ENCODE results near the gene BACH1. TPM values are rescaled to one million over a fixed set of nuclear protein-coding genes. Genes with fewer than 3 reads are reported as not detected.

BACH1 gene
- total and polyA plus RNA-seq, 10 of the 15 experiments (the other 5 are each of a cell fraction or from before 2014, with no cell fraction given), result 3.2 to 25.7 (median 10.5) TPM

DNA sequence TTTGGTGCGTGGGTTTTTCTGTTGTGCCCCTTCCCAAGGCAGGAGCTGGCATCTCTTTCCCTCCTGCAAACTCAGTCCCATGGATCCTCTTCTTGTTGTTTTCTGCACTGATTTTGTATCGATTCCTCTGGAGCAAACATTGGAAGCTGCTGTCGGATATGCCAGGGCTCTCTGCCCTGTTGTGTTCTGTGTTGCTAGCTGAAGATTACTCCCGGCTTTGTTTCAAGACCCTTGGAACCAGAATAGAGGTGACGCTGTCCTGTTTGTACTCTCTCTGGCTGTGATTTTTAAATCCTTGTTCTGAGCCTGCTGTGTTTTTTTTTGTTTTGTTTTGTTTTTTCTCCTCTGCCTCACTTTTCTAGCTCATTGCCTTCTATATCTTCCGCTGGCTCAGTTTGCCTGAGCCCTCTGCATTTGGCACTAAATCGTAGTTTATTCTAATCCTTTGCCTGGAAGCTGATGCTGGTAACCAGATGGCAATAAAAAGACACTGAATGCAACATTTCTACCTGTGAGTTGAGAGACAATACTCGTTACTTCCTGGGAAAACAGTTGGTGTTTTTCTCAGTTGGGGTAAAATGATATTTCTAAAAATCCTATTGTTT is 67.0 kb downstream of the BACH1 start (continued):
- TF ChIP-seq GABPA (IDR thresholded peaks at IDR 0.05; ENCODE audit: low read depth), result no peak
- no peak for TF ChIP-seq HDAC2 (IDR thresholded peaks at IDR 0.05)
- TF ChIP-seq BRCA1 (IDR thresholded peaks at IDR 0.05; ENCODE audit: low read depth, low read length), result no peak
- no peak for TF ChIP-seq BMI1 (IDR thresholded peaks at IDR 0.05; ENCODE audit: borderline replicate concordance)
- TF ChIP-seq MYC (IDR thresholded peaks at IDR 0.05; ENCODE audit: insufficient read depth, insufficient read length, insufficient replicate concordance, low read length, severe bottlenecking), result no peak
- TF ChIP-seq, protein P1, sequence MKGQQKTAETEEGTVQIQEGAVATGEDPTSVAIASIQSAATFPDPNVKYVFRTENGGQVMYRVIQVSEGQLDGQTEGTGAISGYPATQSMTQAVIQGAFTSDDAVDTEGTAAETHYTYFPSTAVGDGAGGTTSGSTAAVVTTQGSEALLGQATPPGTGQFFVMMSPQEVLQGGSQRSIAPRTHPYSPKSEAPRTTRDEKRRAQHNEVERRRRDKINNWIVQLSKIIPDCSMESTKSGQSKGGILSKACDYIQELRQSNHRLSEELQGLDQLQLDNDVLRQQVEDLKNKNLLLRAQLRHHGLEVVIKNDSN (IDR thresholded peaks at IDR 0.05; ENCODE audit: borderline replicate concordance, extremely low read length, insufficient read depth, low read depth, low read length), result no peak

DNA sequence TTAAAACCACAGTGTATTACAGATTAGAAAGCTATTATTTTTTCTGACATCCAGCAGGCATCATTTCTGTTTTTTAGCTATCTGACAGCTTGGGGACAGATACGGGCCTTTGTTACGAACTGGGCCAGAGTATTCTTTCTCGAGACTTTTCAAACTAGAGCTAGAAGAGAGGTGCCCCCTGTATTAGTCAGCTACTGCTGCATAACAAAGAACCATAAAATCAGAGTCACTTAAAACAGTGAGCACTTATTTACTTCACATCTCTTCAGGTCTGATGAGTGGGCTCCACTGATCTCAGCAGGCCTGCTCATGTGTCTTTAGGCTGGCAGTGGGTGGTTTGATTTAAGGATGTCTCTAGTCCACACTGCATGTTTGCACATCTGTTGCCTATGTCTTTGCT is 67.8 kb downstream of the BACH1 start:
- H4K20me1 ChIP-seq (ENCODE audit: control insufficient read depth, insufficient read depth), result no peaks in the 10 kb centered on the region
- ATAC-seq (no peak), FAIRE-seq (no peak), DNase-seq (ENCODE audit: low read depth, low spot score) (no peak)
- no peaks in the 10 kb centered on the region; the same call in 1 of the 3 replicates for H3K9me3 ChIP-seq (replicated peaks; ENCODE audit: control insufficient read depth, insufficient read depth, low read length)
- H3K79me2 ChIP-seq (ENCODE audit: control insufficient read depth, insufficient read depth, low read length), result no peaks in the 10 kb centered on the region
- ChIA-PET SMC1A (ENCODE audit: uncharacterized antibody, unreplicated experiment) (interaction anchor here (1.0 kb wide), 1 partner anchor 67 kb away, joined by 3 read pairs; no protein-coding TSS in a partner anchor), RAD21 (ENCODE audit: unreplicated experiment) (interaction anchor here (0.9 to 1.6 kb wide), 2 partner anchors 64 to 202 kb away, joined by 3 read pairs; no protein-coding TSS in a partner anchor), CTCF (interaction anchor here (0.6 to 16.5 kb wide), 5 partner anchors 10 to 276 kb away, joined by 3 to 235 read pairs (median 3); no protein-coding TSS in a partner anchor), POLR2A (no interaction called here)
- no TSS peak for BruUV-seq (replicated peaks)
- in situ Hi-C loops (cut with MboI) (no loop called here), intact Hi-C loops (cut with micrococcal nuclease; ENCODE audit: unreplicated experiment) (no loop called here)
- H3K9ac ChIP-seq (ENCODE audit: control insufficient read depth, insufficient read depth, low read length), result no peak overlapping the region
- TF ChIP-seq NR2C2 (IDR thresholded peaks at IDR 0.05; ENCODE audit: borderline replicate concordance, control insufficient read depth, insufficient read length, low read depth) (no peak), TBL1XR1 (IDR thresholded peaks at IDR 0.05; ENCODE audit: low read depth, low read length) (no peak), CREB1 (IDR thresholded peaks at IDR 0.05; ENCODE audit: low read depth) (no peak), IKZF1 (conservative IDR thresholded peaks at IDR 0.05) (no peak), RUNX3 (IDR thresholded peaks at IDR 0.05; ENCODE audit: low read length) (no peak), CEBPB (IDR thresholded peaks at IDR 0.05; ENCODE audit: borderline replicate concordance in 1 of 2, low read depth in 2 of 2, low read length in 2 of 2) (no peak)
- TF ChIP-seq, protein P2, sequence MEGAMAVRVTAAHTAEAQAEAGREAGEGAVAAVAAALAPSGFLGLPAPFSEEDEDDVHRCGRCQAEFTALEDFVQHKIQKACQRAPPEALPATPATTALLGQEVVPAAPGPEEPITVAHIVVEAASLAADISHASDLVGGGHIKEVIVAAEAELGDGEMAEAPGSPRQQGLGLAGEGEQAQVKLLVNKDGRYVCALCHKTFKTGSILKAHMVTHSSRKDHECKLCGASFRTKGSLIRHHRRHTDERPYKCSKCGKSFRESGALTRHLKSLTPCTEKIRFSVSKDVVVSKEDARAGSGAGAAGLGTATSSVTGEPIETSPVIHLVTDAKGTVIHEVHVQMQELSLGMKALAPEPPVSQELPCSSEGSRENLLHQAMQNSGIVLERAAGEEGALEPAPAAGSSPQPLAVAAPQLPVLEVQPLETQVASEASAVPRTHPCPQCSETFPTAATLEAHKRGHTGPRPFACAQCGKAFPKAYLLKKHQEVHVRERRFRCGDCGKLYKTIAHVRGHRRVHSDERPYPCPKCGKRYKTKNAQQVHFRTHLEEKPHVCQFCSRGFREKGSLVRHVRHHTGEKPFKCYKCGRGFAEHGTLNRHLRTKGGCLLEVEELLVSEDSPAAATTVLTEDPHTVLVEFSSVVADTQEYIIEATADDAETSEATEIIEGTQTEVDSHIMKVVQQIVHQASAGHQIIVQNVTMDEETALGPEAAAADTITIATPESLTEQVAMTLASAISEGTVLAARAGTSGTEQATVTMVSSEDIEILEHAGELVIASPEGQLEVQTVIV (IDR thresholded peaks at IDR 0.05; ENCODE audit: borderline replicate concordance, partially characterized antibody), result no peak
- TF ChIP-seq, protein P3, sequence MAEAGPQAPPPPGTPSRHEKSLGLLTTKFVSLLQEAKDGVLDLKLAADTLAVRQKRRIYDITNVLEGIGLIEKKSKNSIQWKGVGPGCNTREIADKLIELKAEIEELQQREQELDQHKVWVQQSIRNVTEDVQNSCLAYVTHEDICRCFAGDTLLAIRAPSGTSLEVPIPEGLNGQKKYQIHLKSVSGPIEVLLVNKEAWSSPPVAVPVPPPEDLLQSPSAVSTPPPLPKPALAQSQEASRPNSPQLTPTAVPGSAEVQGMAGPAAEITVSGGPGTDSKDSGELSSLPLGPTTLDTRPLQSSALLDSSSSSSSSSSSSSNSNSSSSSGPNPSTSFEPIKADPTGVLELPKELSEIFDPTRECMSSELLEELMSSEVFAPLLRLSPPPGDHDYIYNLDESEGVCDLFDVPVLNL (IDR thresholded peaks at IDR 0.05; ENCODE audit: low read depth, low read length), result no peak
- H3K4me1 ChIP-seq (ENCODE audit: control insufficient read depth, insufficient read depth, low read length), result no peaks in the 10 kb centered on the region
- H2AFZ ChIP-seq (ENCODE audit: control insufficient read depth, low read depth, low read length), result no peak overlapping the region
- no peaks in the 10 kb centered on the region for H3K27me3 ChIP-seq (replicated peaks in 1 of 2; ENCODE audit: control insufficient read depth in 2 of 2, insufficient read depth in 2 of 2, low read length in 1 of 2)
- H3K4me2 ChIP-seq (ENCODE audit: control insufficient read depth, insufficient read depth), result no peak overlapping the region
- H3K4me3 ChIP-seq, result no peak overlapping the region
- peaks cover 0 to 4% of the 10 kb centered on the region in 2 experiments; a peak in 2 of 4 replicates for H3K36me3 ChIP-seq (ENCODE audit: control insufficient read depth in 2 of 2, insufficient read depth in 2 of 2, low read length in 1 of 2)
- 95% methylated on average over 3 of the region's 3 CpGs for WGBS (ENCODE audit: insufficient coverage, insufficient replicate concordance, low lambda C conversion rate, missing lambda C conversion rate)
- no peak overlapping the region for H3K27ac ChIP-seq (ENCODE audit: control insufficient read depth, insufficient read depth)

Measured in GM12878 (cell line).